Measurements from ENCODE around the gene TSN.

- no peak for TF ChIP-seq CTCF (IDR thresholded peaks at IDR 0.05)
- TF ChIP-seq POLR2A (IDR thresholded peaks at IDR 0.05) = no peak
Observed at GRCh38 chr2:121776885-121777698, 21.6 kb downstream of the TSN start.

All from stomach (tissue), 4 donors.